WTC11 (cell line): ENCODE measurements around the gene LCP1. TPM values are rescaled to one million over a fixed set of nuclear protein-coding genes. Genes with fewer than 3 reads are reported as not detected.

Experiments used
- ATAC-seq: fragments of 200-7000 bp; cut with Tn5 transposase; 2 replicates; pipeline ENCODE4 v1.10.0; 2021; ENCODE audit warnings: mild to moderate bottlenecking, moderate library complexity
- CTCF ChIA-PET: fragments of 300-600 bp; sonication (Branson Sonifier 250); formaldehyde crosslinking; loops from one replicate; lab custom pipeline; 2021; ENCODE audit warnings: antibody characterized with exemption; lab: Charles Lee
- POLR2A ChIA-PET: fragments of 350-600 bp; sonication (Branson Sonifier 250); formaldehyde crosslinking; loops from one replicate; lab custom pipeline; 2021; ENCODE audit warnings: antibody characterized with exemption; lab: Charles Lee
- DNase-seq: peaks from one replicate; pipeline ENCODE4 v3.0.0; 2021; ENCODE audit warnings: low spot score
- H3K27ac Mint-ChIP-seq: 2 replicates; pipeline ENCODE4 v1.8.0; 2021; ENCODE audit warnings: mixed read lengths
- H3K27me3 Mint-ChIP-seq: 2 replicates; pipeline ENCODE4 v1.8.0; 2021; ENCODE audit warnings: low read depth, mild to moderate bottlenecking, moderate library complexity, mixed read lengths
- H3K36me3 Mint-ChIP-seq: 2 replicates; pipeline ENCODE4 v1.8.0; 2021; ENCODE audit warnings: mixed read lengths
- H3K4me1 Mint-ChIP-seq: 2 replicates; pipeline ENCODE4 v1.8.0; 2022; ENCODE audit warnings: mixed read lengths
- H3K4me3 Mint-ChIP-seq: 2 replicates; pipeline ENCODE4 v1.8.0; 2021; ENCODE audit warnings: mild to moderate bottlenecking, moderate library complexity, mixed read lengths
- H3K9me3 Mint-ChIP-seq: 2 replicates; pipeline ENCODE4 v1.8.0; 2021; ENCODE audit warnings: mixed read lengths
- ATF1 ChIP-seq: sonication (generic); formaldehyde crosslinking; IDR thresholded peaks from 2 replicates; pipeline ENCODE4 v1.8.1; 2023; ENCODE audit warnings: mild to moderate bottlenecking, moderate library complexity, missing genetic modification reagents
- CBFB ChIP-seq: sonication (generic); formaldehyde crosslinking; IDR thresholded peaks from 2 replicates; pipeline ENCODE4 v1.8.1; 2022; ENCODE audit warnings: mild to moderate bottlenecking, low read depth, missing genetic modification reagents
- CREB1 ChIP-seq: sonication (generic); formaldehyde crosslinking; IDR thresholded peaks from 2 replicates; pipeline ENCODE4 v1.8.0; 2023; ENCODE audit warnings: mild to moderate bottlenecking, missing genetic modification reagents
- CTCF ChIP-seq: fragments of 200-600 bp; IDR thresholded peaks from 2 replicates; pipeline ENCODE4 v1.8.0; 2022; ENCODE audit warnings: antibody characterized with exemption
- EMX1 ChIP-seq: fragments of 250-450 bp; sonication (Bioruptor Pico); IDR thresholded peaks from 2 replicates; pipeline ENCODE4 v1.8.0; 2021; ENCODE audit warnings: mild to moderate bottlenecking
- ESRRA ChIP-seq: sonication (generic); formaldehyde crosslinking; IDR thresholded peaks from 2 replicates; pipeline ENCODE4 v1.8.1; 2022; ENCODE audit warnings: mild to moderate bottlenecking, missing genetic modification reagents, borderline replicate concordance
- FOXK1 ChIP-seq: sonication (generic); formaldehyde crosslinking; IDR thresholded peaks from 2 replicates; pipeline ENCODE4 v1.8.0; 2022; ENCODE audit warnings: mild to moderate bottlenecking, moderate library complexity, missing genetic modification reagents
- GTF2I ChIP-seq: fragments of 250-450 bp; sonication (Bioruptor Pico); conservative IDR thresholded peaks from 2 replicates; pipeline ENCODE4 v1.4.0; 2021; ENCODE audit warnings: mild to moderate bottlenecking
- MXD4 ChIP-seq: fragments of 250-450 bp; sonication (Bioruptor Pico); IDR thresholded peaks from 2 replicates; pipeline ENCODE4 v1.8.0; 2021; ENCODE audit warnings: mild to moderate bottlenecking, moderate library complexity, borderline replicate concordance
- NR2C2 ChIP-seq: sonication (generic); formaldehyde crosslinking; IDR thresholded peaks from 2 replicates; pipeline ENCODE4 v1.8.0; 2022; ENCODE audit warnings: mild to moderate bottlenecking, missing genetic modification reagents
- NR3C1 ChIP-seq: sonication (generic); formaldehyde crosslinking; conservative IDR thresholded peaks from 2 replicates; pipeline ENCODE4 v1.8.1; 2023; ENCODE audit warnings: low read depth, mild to moderate bottlenecking, missing genetic modification reagents
- PREB ChIP-seq: sonication (generic); formaldehyde crosslinking; IDR thresholded peaks from 2 replicates; pipeline ENCODE4 v1.8.1; 2022; ENCODE audit warnings: mild to moderate bottlenecking, missing genetic modification reagents, moderate library complexity, borderline replicate concordance
- SMAD4 ChIP-seq: sonication (generic); formaldehyde crosslinking; IDR thresholded peaks from 2 replicates; pipeline ENCODE4 v1.8.0; 2022; ENCODE audit warnings: mild to moderate bottlenecking, missing genetic modification reagents
- SOX15 ChIP-seq: fragments of 250-450 bp; sonication (Bioruptor Pico); IDR thresholded peaks from 2 replicates; pipeline ENCODE4 v1.9.0; 2021; ENCODE audit warnings: mild to moderate bottlenecking
- STAT6 ChIP-seq: sonication (generic); formaldehyde crosslinking; conservative IDR thresholded peaks from 2 replicates; pipeline ENCODE4 v1.8.1; 2023; ENCODE audit warnings: mild to moderate bottlenecking, low read depth, missing genetic modification reagents, moderate library complexity
- TCF7 ChIP-seq: sonication (generic); formaldehyde crosslinking; IDR thresholded peaks from 2 replicates; pipeline ENCODE4 v1.8.0; 2022; ENCODE audit warnings: mild to moderate bottlenecking, low read depth, missing genetic modification reagents, moderate library complexity
- TEAD4 ChIP-seq: sonication (generic); formaldehyde crosslinking; IDR thresholded peaks from 2 replicates; pipeline ENCODE4 v1.8.0; 2022; ENCODE audit warnings: mild to moderate bottlenecking, missing genetic modification reagents
- ZNF232 ChIP-seq: sonication (generic); formaldehyde crosslinking; IDR thresholded peaks from 2 replicates; pipeline ENCODE4 v1.8.0; 2022; ENCODE audit warnings: mild to moderate bottlenecking, missing genetic modification reagents
- ZNF263 ChIP-seq: sonication (generic); formaldehyde crosslinking; IDR thresholded peaks from 2 replicates; pipeline ENCODE4 v1.8.1; 2022; ENCODE audit warnings: low read depth, mild to moderate bottlenecking, moderate library complexity, missing genetic modification reagents
- ZNF281 ChIP-seq: sonication (generic); formaldehyde crosslinking; IDR thresholded peaks from 2 replicates; pipeline ENCODE4 v1.8.0; 2023; ENCODE audit warnings: mild to moderate bottlenecking, missing genetic modification reagents
- ZNF423 ChIP-seq: fragments of 250-450 bp; sonication (Bioruptor Pico); IDR thresholded peaks from 2 replicates; pipeline ENCODE4 v2.1.2; 2022; ENCODE audit warnings: mild to moderate bottlenecking, moderate library complexity
- ZNF425 ChIP-seq: fragments of 250-450 bp; sonication (Bioruptor Pico); conservative IDR thresholded peaks from 2 replicates; pipeline ENCODE4 v1.9.0; 2021; ENCODE audit warnings: mild to moderate bottlenecking
- total RNA-seq: library from RNA; stranded (reverse); gene quantifications from 3 replicates; pipeline ENCODE4 v1.2.3, GENCODE V29; 2021

Gene LCP1
- total RNA-seq, 1 experiment from 2014 or later, result 3.2 TPM

GRCh38 chr13:46185634-46186033 is 3.7 kb upstream of the LCP1 start:
- Mint-ChIP-seq H3K27ac (no peak overlapping the region), H3K36me3 (no peaks in the 10 kb centered on the region), H3K9me3 (no peaks in the 10 kb centered on the region), H3K4me1 (peaks cover 9% of the 10 kb centered on the region), H3K27me3 (no peaks in the 10 kb centered on the region), H3K4me3 (no peak overlapping the region)
- POLR2A ChIA-PET, result no interaction called here
- DNase-seq (no peak), ATAC-seq (no peak)
- CTCF ChIA-PET, result no interaction called here
- TF ChIP-seq NR3C1 (CRISPR knock-in tag) (no peak), ZNF232 (CRISPR knock-in tag) (no peak), ATF1 (CRISPR knock-in tag) (no peak), ZNF281 (CRISPR knock-in tag) (no peak), FOXK1 (CRISPR knock-in tag) (no peak), ESRRA (CRISPR knock-in tag) (no peak), CREB1 (CRISPR knock-in tag) (no peak), TCF7 (CRISPR knock-in tag) (no peak), PREB (CRISPR knock-in tag) (no peak), ZNF423 (CRISPR knock-in tag) (no peak), TEAD4 (no peak), SMAD4 (CRISPR knock-in tag) (no peak), EMX1 (no peak)

GRCh38 chr13:46184277-46184699 is 2.3 kb upstream of the LCP1 start:
- CTCF ChIA-PET, result no interaction called here
- POLR2A ChIA-PET, result no interaction called here
- H3K36me3 Mint-ChIP-seq, result no peaks in the 10 kb centered on the region
- no peak overlapping the region for H3K4me3 Mint-ChIP-seq
- TF ChIP-seq CTCF (peak; percentile 70), CBFB (no peak)
- ATAC-seq, result peak; percentile 97
- no peaks in the 10 kb centered on the region for H3K27me3 Mint-ChIP-seq
- H3K4me1 Mint-ChIP-seq, result peaks cover 19% of the 10 kb centered on the region
- H3K9me3 Mint-ChIP-seq, result no peaks in the 10 kb centered on the region
- no peak overlapping the region for H3K27ac Mint-ChIP-seq
- DNase-seq, result peak; percentile 72

- ChIA-PET CTCF (interaction anchor here (0.6 to 1.1 kb wide), 2 partner anchors 17 to 20 kb away, joined by 3 to 4 read pairs; no protein-coding TSS in a partner anchor), POLR2A (no interaction called here)
- Mint-ChIP-seq H3K9me3 (no peaks in the 10 kb centered on the region), H3K4me1 (peaks cover 20% of the 10 kb centered on the region), H3K27me3 (no peaks in the 10 kb centered on the region), H3K36me3 (no peaks in the 10 kb centered on the region), H3K27ac (no peak overlapping the region), H3K4me3 (no peak overlapping the region)
- ATAC-seq (no peak), DNase-seq (no peak)
- TF ChIP-seq ZNF425 (CRISPR knock-in tag) (no peak), MXD4 (CRISPR knock-in tag) (no peak), GTF2I (no peak), FOXK1 (CRISPR knock-in tag) (no peak), NR2C2 (no peak), ZNF263 (CRISPR knock-in tag) (no peak), SOX15 (no peak), STAT6 (CRISPR knock-in tag) (no peak)
Observed at GRCh38 chr13:46183018-46183946, 1.3 kb upstream of the LCP1 start.
